SK-N-SH treated with all-trans-retinoic acid at 6 μM for 48 hours (cell line): ENCODE measurements around the gene RTN4R.

Experiments used
- ATAC-seq: fragments of 200-7000 bp; cut with Tn5 transposase; 3 replicates; pipeline ENCODE4 v1.9.1; 2020; ENCODE audit warnings: mild to moderate bottlenecking, moderate library complexity
- ARNTL ChIP-seq: fragments of 450-650 bp; formaldehyde crosslinking; IDR thresholded peaks from 2 replicates; pipeline ENCODE4 v1.5.0; 2020; ENCODE audit warnings: low read depth, mild to moderate bottlenecking, moderate library complexity, borderline replicate concordance
- CSDC2 ChIP-seq: fragments of 250-450 bp; sonication (Bioruptor Pico); IDR thresholded peaks from 2 replicates; pipeline ENCODE4 v1.5.0; 2020; ENCODE audit warnings: mild to moderate bottlenecking, moderate library complexity
- ESRRG ChIP-seq: fragments of 250-450 bp; sonication (Bioruptor Pico); IDR thresholded peaks from 2 replicates; pipeline ENCODE4 v1.6.1; 2021; ENCODE audit warnings: mild to moderate bottlenecking
- GLIS3 ChIP-seq: fragments of 250-450 bp; sonication (Bioruptor Pico); IDR thresholded peaks from 2 replicates; pipeline ENCODE4 v1.5.0; 2020; ENCODE audit warnings: mild to moderate bottlenecking, moderate library complexity
- ISL1 ChIP-seq: fragments of 250-450 bp; sonication (Bioruptor Pico); IDR thresholded peaks from 2 replicates; pipeline ENCODE4 v2.1.2; 2022; ENCODE audit warnings: mild to moderate bottlenecking, moderate library complexity
- OSR1 ChIP-seq: fragments of 250-450 bp; sonication (Bioruptor Pico); IDR thresholded peaks from 2 replicates; pipeline ENCODE4 v1.8.0; 2022; ENCODE audit warnings: moderate library complexity, mild to moderate bottlenecking, inconsistent platforms
- PATZ1 ChIP-seq: fragments of 250-450 bp; sonication (Bioruptor Pico); IDR thresholded peaks from 2 replicates; pipeline ENCODE4 v1.8.0; 2020; ENCODE audit warnings: mild to moderate bottlenecking, moderate library complexity, borderline replicate concordance
- POU6F1 ChIP-seq: fragments of 250-450 bp; sonication (Bioruptor Pico); IDR thresholded peaks from 2 replicates; pipeline ENCODE4 v1.8.0; 2021; ENCODE audit warnings: low read depth, mild to moderate bottlenecking, moderate library complexity, borderline replicate concordance
- RARB ChIP-seq: fragments of 250-450 bp; sonication (Bioruptor Pico); IDR thresholded peaks from 2 replicates; pipeline ENCODE4 v1.8.0; 2021; ENCODE audit warnings: mild to moderate bottlenecking, moderate library complexity
- SNAI2 ChIP-seq: fragments of 250-450 bp; sonication (Bioruptor Pico); IDR thresholded peaks from 2 replicates; pipeline ENCODE4 v1.5.0; 2020; ENCODE audit warnings: mild to moderate bottlenecking, moderate library complexity
- TCF4 ChIP-seq: fragments of 250-450 bp; sonication (Bioruptor Pico); IDR thresholded peaks from 2 replicates; pipeline ENCODE4 v1.8.0; 2021; ENCODE audit warnings: mild to moderate bottlenecking, moderate library complexity, borderline replicate concordance
- TOX ChIP-seq: fragments of 250-450 bp; sonication (Bioruptor Pico); IDR thresholded peaks from 2 replicates; pipeline ENCODE4 v1.8.0; 2021; ENCODE audit warnings: mild to moderate bottlenecking, moderate library complexity, borderline replicate concordance
- TSHZ2 ChIP-seq: fragments of 250-450 bp; sonication (Bioruptor Pico); IDR thresholded peaks from 2 replicates; pipeline ENCODE4 v1.5.0; 2020; ENCODE audit warnings: mild to moderate bottlenecking, moderate library complexity
- ZFP3 ChIP-seq: fragments of 250-450 bp; sonication (Bioruptor Pico); IDR thresholded peaks from 2 replicates; pipeline ENCODE4 v1.5.0; 2020; ENCODE audit warnings: mild to moderate bottlenecking, moderate library complexity
- ZFP30 ChIP-seq: fragments of 450-650 bp; formaldehyde crosslinking; IDR thresholded peaks from 2 replicates; pipeline ENCODE4 v1.5.0; 2022; ENCODE audit warnings: mild to moderate bottlenecking, moderate library complexity
- ZNF565 ChIP-seq: fragments of 450-650 bp; formaldehyde crosslinking; conservative IDR thresholded peaks from 2 replicates; pipeline ENCODE4 v1.5.0; 2020; ENCODE audit warnings: low read depth, mild to moderate bottlenecking, moderate library complexity
- ZNF70 ChIP-seq: fragments of 450-650 bp; formaldehyde crosslinking; IDR thresholded peaks from 2 replicates; pipeline ENCODE4 v1.5.0; 2020; ENCODE audit warnings: mild to moderate bottlenecking, moderate library complexity

RTN4R gene

GRCh38 chr22:20199413-20199842, 68.7 kb downstream of the RTN4R start:
- no peak for ATAC-seq
- TF ChIP-seq POU6F1 (CRISPR knock-in tag), result no peak
- no peak for TF ChIP-seq OSR1 (CRISPR knock-in tag)
- TF ChIP-seq TSHZ2 (CRISPR knock-in tag), result no peak
- TF ChIP-seq SNAI2 (CRISPR knock-in tag), result no peak
- no peak for TF ChIP-seq CSDC2
- TF ChIP-seq, all 23 proteins: peak for 0

GRCh38 chr22:20198557-20199319, 69.4 kb downstream of the RTN4R start:
- no peak for TF ChIP-seq ZFP3 (CRISPR knock-in tag)
- no peak for TF ChIP-seq SNAI2 (CRISPR knock-in tag)
- no peak for TF ChIP-seq ZNF565 (CRISPR knock-in tag)
- TF ChIP-seq TOX (CRISPR knock-in tag), result no peak
- TF ChIP-seq OSR1 (CRISPR knock-in tag), result no peak
- no peak for TF ChIP-seq ZFP30 (CRISPR knock-in tag)
- TF ChIP-seq TCF4 (CRISPR knock-in tag), result no peak
- no peak for TF ChIP-seq POU6F1 (CRISPR knock-in tag)
- no peak for TF ChIP-seq ARNTL (CRISPR knock-in tag)
- TF ChIP-seq ESRRG (CRISPR knock-in tag), result no peak
- no peak for TF ChIP-seq RARB (CRISPR knock-in tag)
- TF ChIP-seq PATZ1 (CRISPR knock-in tag), result no peak
- TF ChIP-seq ZNF70, result no peak
- TF ChIP-seq GLIS3 (CRISPR knock-in tag), result no peak
- TF ChIP-seq, all 23 proteins: peak for 0
- ATAC-seq, result no peak

- no peak for TF ChIP-seq TSHZ2 (CRISPR knock-in tag)
- TF ChIP-seq ISL1 (CRISPR knock-in tag), result no peak
- TF ChIP-seq CSDC2, result no peak
- ATAC-seq, result no peak
These were observed 70.6 kb downstream of the RTN4R start for GRCh38 chr22:20197407-20198030.
